ENCODE data around the gene DYNLT2.

The DYNLT2 gene

GRCh38 chr6:169751242-169752073, at the start of gene DYNLT2, which contains the start of gene ERMARD:
Gene DYNLT2 (minus strand): TSS chr6:169751572. CDS start chr6:169751458, 114 bp downstream.
Gene ERMARD (plus strand): TSS chr6:169751622. CDS start chr6:169751658, 36 bp downstream.
- peak; percentile 99 for ATAC-seq

GRCh38 chr6:169800668-169801395, 49.5 kb upstream of the DYNLT2 start:
- DNase-seq = no peak
- no peak for ATAC-seq

More at GRCh38 chr6:169751242-169752073, at the start of gene DYNLT2, which contains the start of gene ERMARD:
- peak; percentile 93 for DNase-seq

GRCh38 chr6:169800116-169800667, 48.8 kb upstream of the DYNLT2 start:
- ATAC-seq (no peak), DNase-seq (no peak)

GRCh38 chr6:169799474-169799926, 48.1 kb upstream of the DYNLT2 start:
- no peak for DNase-seq
- no peak for ATAC-seq

- DNase-seq (no peak), ATAC-seq (no peak)
Observed at GRCh38 chr6:169798764-169799473, 47.5 kb upstream of the DYNLT2 start.

GRCh38 chr6:169795196-169795595, 43.8 kb upstream of the DYNLT2 start:
- no peak for ATAC-seq

GRCh38 chr6:169794317-169795055, 43.1 kb upstream of the DYNLT2 start:
- no peak for DNase-seq

More at GRCh38 chr6:169795196-169795595, 43.8 kb upstream of the DYNLT2 start:
- no peak for DNase-seq

GRCh38 chr6:169793408-169793807, 42.0 kb upstream of the DYNLT2 start:
- DNase-seq (no peak), ATAC-seq (no peak)

More at GRCh38 chr6:169794317-169795055, 43.1 kb upstream of the DYNLT2 start:
- ATAC-seq = no peak

- ATAC-seq = no peak
Observed at GRCh38 chr6:169792306-169793015, 41.1 kb upstream of the DYNLT2 start.

GRCh38 chr6:169791721-169792131, 40.4 kb upstream of the DYNLT2 start:
- no peak for ATAC-seq
- no peak for DNase-seq

More at GRCh38 chr6:169792306-169793015, 41.1 kb upstream of the DYNLT2 start:
- no peak for DNase-seq

- peak; percentile 92 for ATAC-seq
- DNase-seq = peak; percentile 82
Observed at GRCh38 chr6:169789944-169790927, 38.9 kb upstream of the DYNLT2 start.

GRCh38 chr6:169789146-169789943, 38.0 kb upstream of the DYNLT2 start:
- no peak for ATAC-seq
- DNase-seq = no peak

- no peak for ATAC-seq
Observed at GRCh38 chr6:169788809-169789145, 37.4 kb upstream of the DYNLT2 start.

GRCh38 chr6:169787797-169788196, 36.4 kb upstream of the DYNLT2 start:
- ATAC-seq = no peak
- no peak for DNase-seq

More at GRCh38 chr6:169788809-169789145, 37.4 kb upstream of the DYNLT2 start:
- DNase-seq = no peak

- ATAC-seq (no peak), DNase-seq (no peak)
Observed at GRCh38 chr6:169786349-169786748, 35.0 kb upstream of the DYNLT2 start.

GRCh38 chr6:169785566-169785965, 34.2 kb upstream of the DYNLT2 start:
- ATAC-seq = no peak

GRCh38 chr6:169784821-169785340, 33.5 kb upstream of the DYNLT2 start:
- no peak for ATAC-seq
- DNase-seq = no peak

More at GRCh38 chr6:169785566-169785965, 34.2 kb upstream of the DYNLT2 start:
- DNase-seq = no peak
